Heart right ventricle (tissue), 16 donors: ENCODE data around the gene C22orf31. TPM values are rescaled to one million over a fixed set of nuclear protein-coding genes. Genes with fewer than 3 reads are reported as not detected.
A peak's percentile ranks its signal among the peaks of the same experiment; 100 is the strongest.

Source experiments
- ATAC-seq, 8 donors: fragments of 200-7000 bp; cut with Tn5 transposase; one replicate each; pipeline ENCODE4 v1.9.1; 2020; ENCODE audit warnings: mild to moderate bottlenecking in 8 of 8, moderate library complexity in 8 of 8, moderate number of reproducible peaks in 1 of 8
- DNase-seq, 2 donors: peaks; one replicate each; pipeline ENCODE4 v3.0.0-alpha.2; 2020
- H3K27ac ChIP-seq, 10 donors: fragments of 200-600 bp; sonication (generic) in 2 of 10; one replicate each; pipeline versions ENCODE4 v1.5.0 to v1.8.0; 2020 to 2022; ENCODE audit warnings: mild to moderate bottlenecking in 3 of 10
- H3K27me3 ChIP-seq, 7 donors: fragments of 200-600 bp; one replicate each; pipeline ENCODE4 v1.8.0; 2021 to 2022; ENCODE audit warnings: mild to moderate bottlenecking in 2 of 7
- H3K36me3 ChIP-seq, 9 donors: fragments of 200-600 bp; sonication (generic) in 1 of 9; one replicate each; pipeline versions ENCODE4 v1.5.0 to v1.8.0; 2020 to 2022; ENCODE audit warnings: mild to moderate bottlenecking in 2 of 9
- H3K4me1 ChIP-seq, 9 donors: fragments of 200-600 bp; sonication (generic) in 1 of 9; one replicate each; pipeline versions ENCODE4 v1.5.0 to v1.8.0; 2020 to 2022; ENCODE audit warnings: mild to moderate bottlenecking in 4 of 9
- H3K4me3 ChIP-seq, 10 donors: fragments of 200-600 bp; sonication (generic) in 2 of 10; one replicate each; pipeline versions ENCODE4 v1.5.0 to v1.8.0; 2020 to 2022; ENCODE audit warnings: mild to moderate bottlenecking in 7 of 10, moderate library complexity in 2 of 10
- H3K9me3 ChIP-seq, 11 donors: fragments of 200-600 bp in 10 of 11; sonication (generic) in 2 of 11; one replicate each; pipeline versions ENCODE4 v1.5.0 to v1.8.0; 2013 to 2022; ENCODE audit warnings: mild to moderate bottlenecking in 2 of 11, control low read depth in 1 of 11, moderate library complexity in 1 of 11
- CTCF ChIP-seq, 9 donors: fragments of 200-600 bp; sonication (generic) in 2 of 9; IDR thresholded peaks; one replicate each; pipeline versions ENCODE4 v1.5.0 to v1.8.0; 2021 to 2022; ENCODE audit warnings: antibody characterized with exemption in 9 of 9, mild to moderate bottlenecking in 5 of 9, moderate library complexity in 1 of 9
- WGBS, 2 donors: extraction: QIAGEN DNeasy Blood & Tissue Kit; methylation state at CpG; one replicate each; pipeline ENCODE4 v1.1.7; 2013; ENCODE audit warnings: inconsistent platforms in 1 of 2; 5-methylcytosine and 5-hydroxymethylcytosine counted together
- intact Hi-C, 10 donors: fragments of 100-400 bp; cut with DNase I; formaldehyde crosslinking; loops; one replicate each; pipeline versions ENCODE4 v1.11.1 to v1.14.2; 2022
- polyA plus RNA-seq, 2 donors: library from polyadenylated mRNA; stranded (reverse); fragments of 200-250 nt; gene quantifications; one replicate each; pipeline ENCODE4 v1.2.3, GENCODE V29; 2013
- total RNA-seq, 10 donors: library from RNA; stranded (reverse); fragmentation: NEBNext Ultra II Directional in 3 of 10; extraction: Animal tissue kit (Norgen Biotek cat#: 25700) in 3 of 10; gene quantifications; one replicate each; pipeline versions ENCODE4 v1.2.1 to v1.2.4, GENCODE V29; 2021 to 2023
- donor health status: Arrhythmogenic right ventricular cardiomyopathy.
- donor health status: ischemic (EF 13 %, LVEDD 7.1; RV severe dilation, severe dysfunction).
- donor health status: healthy with polysubstance abuse.
- donor health status: DM: no; HTN: yes; CAD: no.
- donor health status: DM: no; HTN: no; CAD: no.
- donor health status: ischemic (EF 25% LVEDD 6.9; RV normal size, moderate dysfunction).
- donor health status: ischemic (EF 25% LVEDD 5.7; RV mildly dilated, moderate dysfunction).
- donor health status: healthy.
- donor health status: DM: yes; HTN: yes; CAD: no.
- donor health status: Ischemic cardiomyopathy.
- donor health status: ischemic (EF 35%, LVEDD 5.7; RV mildly dilated, moderate dysfunction).
- donor health status: nonischemic (EF 11% LVEDD 7.7; RV severe dilation, severe dysfunction).
- donor health status: DM: yes; HTN: yes; CAD: no.
- donor health status: PGD.
- donor health status: ischemic (EF 29% LVEDD 5.4; RV normal size, mild dysfunction).
- donor health status: nonischemic (EF 23%, LVEDD 6.1; RV moderate dilation, normal function).

C22orf31 gene
- total and polyA plus RNA-seq, 12 donors = 0.24 TPM; not detected in 11

- no peak overlapping the region for H3K4me3 ChIP-seq
- intact Hi-C loops = loop anchor here in 3 of 10 donors (5.0 to 10.0 kb wide), 2 partner anchors 73 to 75 kb away; no protein-coding TSS in a partner anchor
- ATAC-seq (peak in 2 of 8 donors; percentile 5 to 18), DNase-seq (no peak)
- H3K9me3 ChIP-seq = no peaks in the 10 kb centered on the region
- no peaks in the 10 kb centered on the region for H3K36me3 ChIP-seq
- no peak for TF ChIP-seq CTCF (IDR thresholded peaks at IDR 0.05)
- H3K27ac ChIP-seq = peak overlapping the region in 6 of 10 donors; percentile 0 to 64 (median 40)
- 69 to 76% methylated on average over 8 of the region's 8 CpGs for WGBS, 2 donors
- H3K27me3 ChIP-seq = peaks cover 0 to 20% (median 0%) of the 10 kb centered on the region in 7 donors
- H3K4me1 ChIP-seq = peaks cover 0 to 62% (median 44%) of the 10 kb centered on the region in 9 donors
Observed at GRCh38 chr22:29079218-29079901, 17.7 kb upstream of the C22orf31 start.

GRCh38 chr22:29078869-29079207, 17.2 kb upstream of the C22orf31 start:
- WGBS, 2 donors = 70 to 74% methylated on average over 6 of the region's 6 CpGs
- H3K4me3 ChIP-seq = no peak overlapping the region
- intact Hi-C loops = loop anchor here in 3 of 10 donors (5.0 to 10.0 kb wide), 2 partner anchors 73 to 76 kb away; no protein-coding TSS in a partner anchor
- peak in 3 of 8 donors; percentile 3 to 22 (median 18) for ATAC-seq
- H3K36me3 ChIP-seq = no peaks in the 10 kb centered on the region
- H3K4me1 ChIP-seq = peaks cover 0 to 62% (median 42%) of the 10 kb centered on the region in 9 donors
- H3K9me3 ChIP-seq = no peaks in the 10 kb centered on the region
- peak overlapping the region in 6 of 10 donors; percentile 23 to 59 (median 40) for H3K27ac ChIP-seq
- no peak for DNase-seq
- no peak for TF ChIP-seq CTCF (IDR thresholded peaks at IDR 0.05)
- peaks cover 0 to 25% (median 0%) of the 10 kb centered on the region in 7 donors for H3K27me3 ChIP-seq

- TF ChIP-seq CTCF (IDR thresholded peaks at IDR 0.05) = peak in 2 of 9 donors; percentile 8 to 10
- ATAC-seq = no peak
- Histone ChIP-seq H3K27ac (peak overlapping the region in 5 of 10 donors; percentile 23 to 59 (median 41)), H3K4me3 (no peak overlapping the region), H3K27me3 (peaks cover 0 to 31% (median 0%) of the 10 kb centered on the region in 7 donors), H3K9me3 (no peaks in the 10 kb centered on the region), H3K36me3 (no peaks in the 10 kb centered on the region), H3K4me1 (peaks cover 4 to 62% (median 47%) of the 10 kb centered on the region in 9 donors)
- no peak for DNase-seq
- intact Hi-C loops = loop anchor here in 3 of 10 donors (5.0 to 10.0 kb wide), 2 partner anchors 74 to 77 kb away; no protein-coding TSS in a partner anchor
- WGBS, 2 donors = 71 to 74% methylated on average over 6 of the region's 6 CpGs
Observed at GRCh38 chr22:29078036-29078868, 16.6 kb upstream of the C22orf31 start.

- Histone ChIP-seq H3K27ac (peak overlapping the region in 6 of 10 donors; percentile 14 to 84 (median 70)), H3K9me3 (no peaks in the 10 kb centered on the region), H3K36me3 (no peaks in the 10 kb centered on the region), H3K4me3 (peak overlapping the region in 9 of 10 donors; percentile 66 to 86 (median 81)), H3K27me3 (peaks cover 0 to 66% (median 0%) of the 10 kb centered on the region in 7 donors), H3K4me1 (peaks cover 4 to 59% (median 36%) of the 10 kb centered on the region in 9 donors)
- TF ChIP-seq CTCF (IDR thresholded peaks at IDR 0.05) = no peak
- DNase-seq = no peak
- intact Hi-C loops = loop anchor here in 4 of 10 donors (5.0 to 10.0 kb wide), 2 partner anchors 78 to 80 kb away; no protein-coding TSS in a partner anchor
- 66 to 70% methylated on average over 10 of the region's 10 CpGs for WGBS, 2 donors
- ATAC-seq = peak in 2 of 8 donors; percentile 0 to 6
Observed at GRCh38 chr22:29074276-29074772, 12.7 kb upstream of the C22orf31 start.
